HCT116 (cell line): ENCODE results near the gene CAPN2. TPM values are rescaled to one million over a fixed set of nuclear protein-coding genes. Genes with fewer than 3 reads are reported as not detected.

Experiments
- ATAC-seq: fragments of 200-7000 bp; cut with Tn5 transposase; 2 replicates; pipeline ENCODE4 v1.9.1; 2020; ENCODE audit warnings: mild to moderate bottlenecking, moderate library complexity
- BruUV-seq: library from RNA; stranded (reverse); fragments of 400-500 nt; replicated peaks from 2 replicates; lab custom pipeline; 2021; lab: Mats Ljungman, UMichigan
- CTCF ChIA-PET: fragments of 300-600 bp; sonication (Branson Sonifier 250); formaldehyde crosslinking; loops from one replicate; lab custom pipeline; 2021; ENCODE audit warnings: antibody characterized with exemption; lab: Charles Lee
- POLR2A ChIA-PET: fragments of 300-600, 350-600 bp; sonication (Branson Sonifier 250); formaldehyde crosslinking; loops from one replicate; lab custom pipeline; 2021; ENCODE audit warnings: antibody characterized with exemption; lab: Charles Lee
- RAD21 ChIA-PET, 2 experiments: fragments of 300-600 bp; sonication (Branson Sonifier 250); formaldehyde crosslinking; loops; one replicate each; lab custom pipeline; 2023; ENCODE audit warnings: low total read pairs in 2 of 2; ENCODE audit not compliant: uncharacterized antibody in 2 of 2, unreplicated experiment in 2 of 2, low non-redundant PET in 1 of 2; lab: Charles Lee
- DNase-seq: peaks from one replicate; pipeline ENCODE4 v3.0.0-alpha.2; 2010; ENCODE audit warnings: low read depth, low spot score
- H2AFZ ChIP-seq: fragments of 200-600 bp; shearing (Covaris generic), sonication (generic); 2 replicates; pipeline ENCODE4 v1.6.1; 2017; ENCODE audit warnings: low read depth, mixed run types, mixed read lengths, antibody characterized with exemption, low read length; ENCODE audit not compliant: poor library complexity, severe bottlenecking
- H3K27ac ChIP-seq: 2 replicates; pipeline ENCODE4 v1.5.1; 2012; ENCODE audit warnings: low read depth, low read length
- H3K27me3 ChIP-seq: fragments of 200-600 bp; sonication (generic); 2 replicates; pipeline ENCODE4 v1.6.1; 2016; ENCODE audit warnings: mixed run types, low read length, mixed read lengths; ENCODE audit not compliant: insufficient read depth
- H3K36me3 ChIP-seq, 2 experiments: fragments of 200-500 bp in 1 of 2; fragments of 200-600 bp in 1 of 2; sonication (Bioruptor generic) in 1 of 2; sonication (generic) in 1 of 2; 2 replicates each; pipeline versions ENCODE4 v1.5.1 to v1.6.1; 2014 to 2016; ENCODE audit warnings: low read length in 2 of 2, inconsistent platforms in 1 of 2, mixed read lengths in 1 of 2, mixed run types in 1 of 2; ENCODE audit not compliant: insufficient read depth in 2 of 2, control insufficient read depth in 1 of 2
- H3K4me1 ChIP-seq, 2 experiments: fragments of 200-600 bp in 1 of 2; sonication (generic) in 1 of 2; 2 replicates each; pipeline versions ENCODE4 v1.5.1 to v1.6.1; 2012 to 2017; ENCODE audit warnings: low read length in 2 of 2, inconsistent platforms in 1 of 2, mild to moderate bottlenecking in 1 of 2, mixed read lengths in 1 of 2, mixed run types in 1 of 2, moderate library complexity in 1 of 2; ENCODE audit not compliant: insufficient read depth in 2 of 2, control insufficient read depth in 1 of 2
- H3K4me2 ChIP-seq: fragments of 200-600 bp; sonication (generic); 2 replicates; pipeline ENCODE4 v1.6.1; 2017; ENCODE audit warnings: mixed run types, low read length, mixed read lengths
- H3K4me3 ChIP-seq, 2 experiments: fragments of 200-600 bp in 1 of 2; sonication (generic) in 1 of 2; replicated peaks in 1 of 2; 2 replicates each; pipeline ENCODE4 v1.5.1; 2011 to 2016; ENCODE audit warnings: low read length in 2 of 2, control low read depth in 1 of 2, low read depth in 1 of 2, mild to moderate bottlenecking in 1 of 2, mixed read lengths in 1 of 2, mixed run types in 1 of 2
- H3K79me2 ChIP-seq: fragments of 200-600 bp; sonication (generic); 2 replicates; pipeline ENCODE4 v1.6.1; 2017; ENCODE audit warnings: mild to moderate bottlenecking, mixed run types, low read length, moderate library complexity, mixed read lengths; ENCODE audit not compliant: insufficient read depth
- H3K9ac ChIP-seq: fragments of 200-600 bp; sonication (generic); 2 replicates; pipeline ENCODE4 v1.6.1; 2016; ENCODE audit warnings: low read length, mixed read lengths
- H3K9me2 ChIP-seq: fragments of 200-600 bp; sonication (generic), shearing (Covaris generic); 2 replicates; pipeline ENCODE4 v1.6.1; 2017; ENCODE audit warnings: mixed run types, mild to moderate bottlenecking, moderate library complexity; ENCODE audit not compliant: insufficient read depth
- H3K9me3 ChIP-seq, 2 experiments: fragments of 200-500 bp in 1 of 2; fragments of 200-600 bp in 1 of 2; sonication (Bioruptor generic) in 1 of 2; sonication (generic) in 1 of 2; 2 replicates each; pipeline ENCODE4 v1.6.1; 2014 to 2017; ENCODE audit warnings: low read length in 2 of 2, mixed read lengths in 2 of 2, inconsistent platforms in 1 of 2, low read depth in 1 of 2, mild to moderate bottlenecking in 1 of 2, mixed run types in 1 of 2, moderate library complexity in 1 of 2; ENCODE audit not compliant: control insufficient read depth in 1 of 2, insufficient read depth in 1 of 2
- H4K20me1 ChIP-seq: fragments of 200-600 bp; sonication (generic), shearing (Covaris generic); 2 replicates; pipeline ENCODE4 v1.6.1; 2017; ENCODE audit warnings: mixed run types, mild to moderate bottlenecking, moderate library complexity; ENCODE audit not compliant: insufficient read depth
- CBX3 ChIP-seq: IDR thresholded peaks from 2 replicates; pipeline ENCODE4 v1.6.1; 2012; ENCODE audit warnings: low read depth
- CEBPB ChIP-seq: IDR thresholded peaks from 2 replicates; pipeline ENCODE4 v1.6.1; 2012; ENCODE audit warnings: low read depth
- ELF1 ChIP-seq: IDR thresholded peaks from 2 replicates; pipeline ENCODE4 v1.6.1; 2012; ENCODE audit warnings: low read depth, borderline replicate concordance
- EZH2 ChIP-seq: fragments of 200-600 bp; sonication (generic); IDR thresholded peaks from 2 replicates; pipeline ENCODE4 v1.6.1; 2017; ENCODE audit warnings: antibody characterized with exemption, mixed run types
- EZH2phosphoT487 ChIP-seq: fragments of 200-600 bp; IDR thresholded peaks from 2 replicates; pipeline ENCODE4 v1.6.1; 2018; ENCODE audit warnings: antibody characterized with exemption, borderline replicate concordance
- JUND ChIP-seq: IDR thresholded peaks from 2 replicates; pipeline ENCODE4 v1.6.1; 2012
- POLR2A ChIP-seq: IDR thresholded peaks from 2 replicates; pipeline ENCODE4 v1.7.0; 2011; ENCODE audit warnings: borderline replicate concordance; ENCODE audit not compliant: insufficient read depth, insufficient read length; ENCODE audit errors: extremely low read depth
- RAD21 ChIP-seq: IDR thresholded peaks from 2 replicates; pipeline ENCODE4 v1.6.1; 2012; ENCODE audit warnings: low read depth, mild to moderate bottlenecking
- SP1 ChIP-seq: IDR thresholded peaks from 2 replicates; pipeline ENCODE4 v1.6.1; 2012; ENCODE audit warnings: low read depth
- TCF7L2 ChIP-seq: IDR thresholded peaks from 2 replicates; pipeline ENCODE4 v1.7.0; 2011; ENCODE audit warnings: borderline replicate concordance, inconsistent platforms; ENCODE audit not compliant: insufficient read depth, insufficient read length; ENCODE audit errors: extremely low read depth
- YY1 ChIP-seq: IDR thresholded peaks from 2 replicates; pipeline ENCODE4 v1.6.1; 2011; ENCODE audit warnings: low read length, low read depth, moderate library complexity, mild to moderate bottlenecking; ENCODE audit not compliant: insufficient replicate concordance; ENCODE audit errors: extremely low read depth
- ZBTB33 ChIP-seq: IDR thresholded peaks from 2 replicates; pipeline ENCODE4 v1.6.1; 2011; ENCODE audit warnings: mild to moderate bottlenecking, low read length, moderate library complexity; ENCODE audit not compliant: insufficient replicate concordance; ENCODE audit errors: extremely low read depth
- ZNF274 ChIP-seq: fragments of 200-500 bp; sonication (Bioruptor generic); IDR thresholded peaks from 2 replicates; pipeline ENCODE4 v1.6.1; 2014; ENCODE audit warnings: mild to moderate bottlenecking, low read depth, low read length, inconsistent platforms
- intact Hi-C: fragments of 100-400 bp; cut with micrococcal nuclease; formaldehyde crosslinking; loops from 2 replicates; pipeline ENCODE4 v1.10.0; 2022
- total RNA-seq: library from RNA; stranded (reverse); gene quantifications from one replicate; pipeline ENCODE4 v1.2.1, GENCODE V29; 2021; ENCODE audit not compliant: unreplicated experiment
- TF ChIP-seq, protein P1 (sequence below): IDR thresholded peaks from 2 replicates; pipeline ENCODE4 v1.6.1; 2012; ENCODE audit warnings: low read depth
- TF ChIP-seq, protein P2 (sequence below): IDR thresholded peaks from 2 replicates; pipeline ENCODE4 v1.6.1; 2012

CAPN2 gene
- total RNA-seq, 1 experiment from 2014 or later, result 173 TPM

DNA sequence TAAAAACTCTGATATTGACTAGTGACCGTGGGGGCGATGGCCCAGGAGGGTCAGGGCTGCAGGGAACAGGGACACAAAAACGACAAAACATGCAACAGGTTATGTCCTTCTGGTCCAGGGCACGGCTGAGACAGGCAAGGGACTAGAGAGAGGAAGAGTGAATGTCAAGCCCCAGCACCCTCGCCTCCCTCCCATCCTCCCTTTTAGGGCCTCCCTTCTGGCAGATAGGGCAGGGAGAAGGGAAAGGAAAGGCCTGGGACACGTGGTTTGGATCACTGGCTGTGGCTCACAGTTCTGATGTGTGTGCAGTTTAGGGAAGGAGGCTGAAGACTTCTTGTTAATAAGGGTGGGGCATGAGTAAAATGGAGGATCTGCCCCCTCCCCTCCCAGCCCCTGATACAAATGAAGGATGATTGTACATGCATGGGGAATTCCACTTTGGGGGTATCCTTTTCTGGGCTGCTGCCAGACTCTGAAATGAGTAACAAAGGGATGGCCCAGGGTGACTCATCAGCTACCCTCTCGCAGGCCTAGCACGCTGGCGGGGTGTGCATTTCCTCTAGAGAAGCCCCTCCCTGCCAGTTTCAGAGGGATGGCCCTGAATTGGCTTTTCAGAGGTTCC, 14.2 kb downstream of the CAPN2 start (continued):
- TF ChIP-seq, protein P1, sequence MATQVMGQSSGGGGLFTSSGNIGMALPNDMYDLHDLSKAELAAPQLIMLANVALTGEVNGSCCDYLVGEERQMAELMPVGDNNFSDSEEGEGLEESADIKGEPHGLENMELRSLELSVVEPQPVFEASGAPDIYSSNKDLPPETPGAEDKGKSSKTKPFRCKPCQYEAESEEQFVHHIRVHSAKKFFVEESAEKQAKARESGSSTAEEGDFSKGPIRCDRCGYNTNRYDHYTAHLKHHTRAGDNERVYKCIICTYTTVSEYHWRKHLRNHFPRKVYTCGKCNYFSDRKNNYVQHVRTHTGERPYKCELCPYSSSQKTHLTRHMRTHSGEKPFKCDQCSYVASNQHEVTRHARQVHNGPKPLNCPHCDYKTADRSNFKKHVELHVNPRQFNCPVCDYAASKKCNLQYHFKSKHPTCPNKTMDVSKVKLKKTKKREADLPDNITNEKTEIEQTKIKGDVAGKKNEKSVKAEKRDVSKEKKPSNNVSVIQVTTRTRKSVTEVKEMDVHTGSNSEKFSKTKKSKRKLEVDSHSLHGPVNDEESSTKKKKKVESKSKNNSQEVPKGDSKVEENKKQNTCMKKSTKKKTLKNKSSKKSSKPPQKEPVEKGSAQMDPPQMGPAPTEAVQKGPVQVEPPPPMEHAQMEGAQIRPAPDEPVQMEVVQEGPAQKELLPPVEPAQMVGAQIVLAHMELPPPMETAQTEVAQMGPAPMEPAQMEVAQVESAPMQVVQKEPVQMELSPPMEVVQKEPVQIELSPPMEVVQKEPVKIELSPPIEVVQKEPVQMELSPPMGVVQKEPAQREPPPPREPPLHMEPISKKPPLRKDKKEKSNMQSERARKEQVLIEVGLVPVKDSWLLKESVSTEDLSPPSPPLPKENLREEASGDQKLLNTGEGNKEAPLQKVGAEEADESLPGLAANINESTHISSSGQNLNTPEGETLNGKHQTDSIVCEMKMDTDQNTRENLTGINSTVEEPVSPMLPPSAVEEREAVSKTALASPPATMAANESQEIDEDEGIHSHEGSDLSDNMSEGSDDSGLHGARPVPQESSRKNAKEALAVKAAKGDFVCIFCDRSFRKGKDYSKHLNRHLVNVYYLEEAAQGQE, result no peak
- no peak for TF ChIP-seq EZH2phosphoT487

- H3K4me2 ChIP-seq, result peak overlapping the region; percentile 92
- peaks cover 0 to 54% of the 10 kb centered on the region in 2 experiments; a peak in 1 of 4 replicates for H3K36me3 ChIP-seq
- peak overlapping the region in 1 of 2 experiments; percentile 49; a peak in 1 of 4 replicates for H3K4me3 ChIP-seq
- H3K9me3 ChIP-seq, result no peaks in the 10 kb centered on the region
- ChIA-PET CTCF (no interaction called here), POLR2A (no interaction called here), RAD21 (no interaction called here)
- intact Hi-C loops, result no loop called here
- peak overlapping the region; percentile 71 for H3K9ac ChIP-seq
- H2AFZ ChIP-seq, result no peak overlapping the region
- no peak for DNase-seq
- H4K20me1 ChIP-seq, result no peaks in the 10 kb centered on the region
- peaks cover 100% of the 10 kb centered on the region for H3K79me2 ChIP-seq
- peaks cover 24 to 80% of the 10 kb centered on the region in 2 experiments for H3K4me1 ChIP-seq
- H3K9me2 ChIP-seq, result no peaks in the 10 kb centered on the region
- H3K27me3 ChIP-seq, result no peaks in the 10 kb centered on the region
- no TSS peak for BruUV-seq
- peak overlapping the region; percentile 90 for H3K27ac ChIP-seq
- ATAC-seq, result no peak
- no peak for TF ChIP-seq ELF1
- no peak for TF ChIP-seq EZH2phosphoT487
- no peak for TF ChIP-seq ZBTB33
- TF ChIP-seq, protein P1, result no peak
- no peak for TF ChIP-seq CEBPB
- TF ChIP-seq YY1, result no peak
- no peak for TF ChIP-seq ZNF274
- no peak for TF ChIP-seq SP1
- no peak for TF ChIP-seq EZH2
- TF ChIP-seq, protein P2, sequence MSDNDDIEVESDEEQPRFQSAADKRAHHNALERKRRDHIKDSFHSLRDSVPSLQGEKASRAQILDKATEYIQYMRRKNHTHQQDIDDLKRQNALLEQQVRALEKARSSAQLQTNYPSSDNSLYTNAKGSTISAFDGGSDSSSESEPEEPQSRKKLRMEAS, result no peak
- no peak for TF ChIP-seq TCF7L2
- TF ChIP-seq CBX3, result no peak
- no peak for TF ChIP-seq RAD21
- TF ChIP-seq POLR2A, result no peak
- no peak for TF ChIP-seq JUND
Measured at GRCh38 chr1:223727541-223727940, 15.2 kb downstream of the CAPN2 start.
